Psoas muscle (tissue), 8 donors: Measurements from ENCODE around the gene JPH2. TPM values are rescaled to one million over a fixed set of nuclear protein-coding genes. Genes with fewer than 3 reads are reported as not detected.

Source experiments
- ATAC-seq, 4 donors: fragments of 200-7000 bp; cut with Tn5 transposase; one replicate each; pipeline ENCODE4 v1.9.1; 2020; ENCODE audit warnings: moderate library complexity in 3 of 4, mild to moderate bottlenecking in 2 of 4
- DNase-seq, 2 donors: peaks; one replicate each; pipeline ENCODE4 v3.0.0-alpha.2; 2020
- H3K27ac ChIP-seq: fragments of 200-600 bp; one replicate; pipeline ENCODE4 v1.8.0; 2022
- H3K27me3 ChIP-seq, 3 donors: fragments of 200-600 bp in 1 of 3; one replicate each; pipeline versions ENCODE4 v1.6.1 to v1.8.0; 2013 to 2022; ENCODE audit warnings: low read length in 2 of 3, mild to moderate bottlenecking in 2 of 3, moderate library complexity in 1 of 3; ENCODE audit not compliant: insufficient read depth in 3 of 3
- H3K36me3 ChIP-seq, 2 donors: fragments of 200-600 bp in 1 of 2; one replicate each; pipeline versions ENCODE4 v1.6.1 to v1.8.0; 2013 to 2022; ENCODE audit warnings: low read depth in 1 of 2, mild to moderate bottlenecking in 1 of 2, moderate library complexity in 1 of 2; ENCODE audit not compliant: insufficient read depth in 1 of 2
- H3K4me1 ChIP-seq: fragments of 200-600 bp; one replicate; pipeline ENCODE4 v1.8.0; 2022
- H3K4me3 ChIP-seq: fragments of 200-600 bp; one replicate; pipeline ENCODE4 v1.8.0; 2022; ENCODE audit warnings: mild to moderate bottlenecking
- H3K9me3 ChIP-seq: fragments of 200-600 bp; one replicate; pipeline ENCODE4 v1.8.0; 2022
- CTCF ChIP-seq: fragments of 200-600 bp; IDR thresholded peaks from one replicate; pipeline ENCODE4 v1.8.0; 2022; ENCODE audit warnings: antibody characterized with exemption
- WGBS, 3 donors: extraction: QIAGEN DNeasy Blood & Tissue Kit; methylation state at CpG; one replicate each; pipeline versions ENCODE4 v1.1.6 to v1.1.7; 2013; 5-methylcytosine and 5-hydroxymethylcytosine counted together
- intact Hi-C, 2 donors: fragments of 100-400 bp; cut with DNase I; formaldehyde crosslinking; loops; one replicate each; pipeline versions ENCODE4 v1.11.0 to v1.14.2; 2022
- polyA plus RNA-seq, 3 donors: library from polyadenylated mRNA; stranded (reverse); fragments of 200-250 nt; gene quantifications; one replicate each; pipeline ENCODE4 v1.2.3, GENCODE V29; 2013
- total RNA-seq, 4 donors: library from RNA; stranded (reverse); fragmentation: NEBNext Ultra II Directional in 2 of 4; extraction: Animal tissue kit (Norgen Biotek cat#: 25700) in 2 of 4; gene quantifications; one replicate each; pipeline versions ENCODE4 v1.2.1 to v1.2.4, GENCODE V29; 2021 to 2023
- donor health status: healthy with polysubstance abuse.
- donor health status: DM: no; HTN: no; CAD: no; lungs with moderate emphysema.
- donor health status: Bipolar disorder and iron deficiency.
- donor health status: healthy.
- donor health status: DM: yes; HTN: yes; CAD: no.
- donor health status: DM: no; HTN: no; CAD: no.
- donor health status: DM: no; HTN: no; CAD: no.
- donor health status: DM: yes; HTN: yes; CAD: no.

JPH2 gene
- total and polyA plus RNA-seq, 7 donors, result 13.5 to 145 (median 48.0) TPM

DNA sequence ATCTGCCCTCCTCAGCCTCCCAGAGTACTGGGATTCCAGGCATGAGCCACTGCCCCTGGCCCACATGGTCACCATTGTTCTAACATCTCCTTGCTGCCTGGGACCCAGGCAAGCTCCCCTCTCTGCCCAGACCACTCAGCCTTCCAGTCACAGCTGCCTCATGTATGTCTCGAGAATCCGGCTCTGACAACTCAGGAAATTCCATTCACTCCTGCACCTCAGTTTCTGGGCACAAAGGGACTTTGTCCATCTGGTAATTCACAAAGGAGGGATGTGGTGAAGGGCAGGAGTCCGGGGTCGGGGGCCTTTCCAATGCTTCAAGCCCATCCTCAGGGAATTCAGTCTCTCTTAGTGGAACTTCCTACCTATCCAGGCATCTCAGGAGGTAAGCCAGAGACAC lies 40.7 kb downstream of the JPH2 start:
- 55 to 70% (median 66%) methylated on average over 4 of the region's 4 CpGs for WGBS, 3 donors
- ATAC-seq, result no peak

GRCh38 chr20:44145131-44145775 lies 41.7 kb downstream of the JPH2 start:
- ATAC-seq (peak; percentile 44 to 60 (median 58)), DNase-seq (no peak)
- Histone ChIP-seq H3K4me1 (peaks cover 62% of the 10 kb centered on the region), H3K4me3 (no peak overlapping the region), H3K9me3 (no peaks in the 10 kb centered on the region), H3K27me3 (no peaks in the 10 kb centered on the region), H3K36me3 (no peaks in the 10 kb centered on the region), H3K27ac (peak overlapping the region; percentile 91)
- WGBS, 3 donors, result 29 to 54% (median 32%) methylated on average over 18 of the region's 18 CpGs
- TF ChIP-seq CTCF, result no peak
- intact Hi-C loops, result loop anchor here (2.0 to 5.0 kb wide), 3 partner anchors 34 to 42 kb away; partner anchors contain the start of gene JPH2 (in 2 of the 2)

More for the DNA sequence above, 40.7 kb downstream of the JPH2 start:
- H3K9me3 ChIP-seq, result no peaks in the 10 kb centered on the region
- H3K4me1 ChIP-seq, result peaks cover 70% of the 10 kb centered on the region
- no peaks in the 10 kb centered on the region for H3K27me3 ChIP-seq
- TF ChIP-seq CTCF, result no peak
- H3K27ac ChIP-seq, result peak overlapping the region; percentile 91
- DNase-seq, result no peak
- no peaks in the 10 kb centered on the region for H3K36me3 ChIP-seq
- H3K4me3 ChIP-seq, result no peak overlapping the region
- intact Hi-C loops, result loop anchor here in 1 of 2 donors (5.0 kb wide), 1 partner anchor 41 kb away; the partner anchor contains the start of gene JPH2

DNA sequence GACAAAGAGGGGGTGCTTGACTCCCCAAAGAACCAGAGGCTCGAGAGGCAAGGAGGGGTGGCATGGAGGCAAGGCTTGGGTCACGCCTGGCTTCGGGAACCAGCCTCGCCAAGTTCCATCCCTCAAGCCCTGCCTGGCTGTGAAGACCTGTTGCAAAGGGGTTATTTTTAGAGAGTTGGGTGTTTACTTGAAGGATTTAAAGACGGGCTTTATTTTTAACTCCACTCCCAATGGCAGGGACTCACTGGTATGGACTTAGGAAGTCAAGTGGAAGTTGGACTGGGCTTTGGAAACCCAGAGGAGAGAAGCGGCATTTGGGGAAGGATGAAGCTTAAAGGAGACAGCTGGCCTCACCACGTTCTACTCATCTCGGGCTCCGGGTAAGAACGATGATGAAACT lies 43.1 kb downstream of the JPH2 start:
- Histone ChIP-seq H3K36me3 (no peaks in the 10 kb centered on the region), H3K4me1 (peaks cover 70% of the 10 kb centered on the region), H3K4me3 (peak overlapping the region; percentile 15), H3K27ac (peak overlapping the region; percentile 91), H3K27me3 (no peaks in the 10 kb centered on the region), H3K9me3 (no peaks in the 10 kb centered on the region)
- DNase-seq, result peak in 1 of 2 donors; percentile 76
- ATAC-seq, result peak; percentile 62 to 82 (median 76)
- 32 to 39% (median 34%) methylated on average over 10 of the region's 10 CpGs for WGBS, 3 donors
- intact Hi-C loops, result loop anchor here in 1 of 2 donors (2.0 kb wide), 2 partner anchors 35 to 43 kb away; partner anchors contain the start of gene JPH2
- no peak for TF ChIP-seq CTCF

GRCh38 chr20:44142413-44142812 lies 44.6 kb downstream of the JPH2 start:
- 15 to 31% (median 18%) methylated on average over 8 of the region's 8 CpGs for WGBS, 3 donors
- intact Hi-C loops, result no loop called here

More at GRCh38 chr20:44142413-44142812, 44.6 kb downstream of the JPH2 start:
- Histone ChIP-seq H3K27ac (peak overlapping the region; percentile 91), H3K27me3 (no peaks in the 10 kb centered on the region), H3K4me3 (no peak overlapping the region), H3K4me1 (peaks cover 73% of the 10 kb centered on the region), H3K36me3 (no peaks in the 10 kb centered on the region), H3K9me3 (no peaks in the 10 kb centered on the region)
- ATAC-seq (peak in 2 of 4 donors; percentile 22 to 45), DNase-seq (no peak)
- no peak for TF ChIP-seq CTCF
